Smooth muscle cell of the pulmonary artery (primary cell): ENCODE results near the gene CNPY3. TPM values are rescaled to one million over a fixed set of nuclear protein-coding genes. Genes with fewer than 3 reads are reported as not detected.

Source experiments
- total RNA-seq: library from RNA; depleted of rRNA; stranded (reverse); fragments of >200 nt; gene quantifications from 2 replicates; pipeline ENCODE4 v1.2.3, GENCODE V29; 2014

Gene CNPY3
- total RNA-seq, result 49.1 and 62.5 TPM in 2 replicates

DNA sequence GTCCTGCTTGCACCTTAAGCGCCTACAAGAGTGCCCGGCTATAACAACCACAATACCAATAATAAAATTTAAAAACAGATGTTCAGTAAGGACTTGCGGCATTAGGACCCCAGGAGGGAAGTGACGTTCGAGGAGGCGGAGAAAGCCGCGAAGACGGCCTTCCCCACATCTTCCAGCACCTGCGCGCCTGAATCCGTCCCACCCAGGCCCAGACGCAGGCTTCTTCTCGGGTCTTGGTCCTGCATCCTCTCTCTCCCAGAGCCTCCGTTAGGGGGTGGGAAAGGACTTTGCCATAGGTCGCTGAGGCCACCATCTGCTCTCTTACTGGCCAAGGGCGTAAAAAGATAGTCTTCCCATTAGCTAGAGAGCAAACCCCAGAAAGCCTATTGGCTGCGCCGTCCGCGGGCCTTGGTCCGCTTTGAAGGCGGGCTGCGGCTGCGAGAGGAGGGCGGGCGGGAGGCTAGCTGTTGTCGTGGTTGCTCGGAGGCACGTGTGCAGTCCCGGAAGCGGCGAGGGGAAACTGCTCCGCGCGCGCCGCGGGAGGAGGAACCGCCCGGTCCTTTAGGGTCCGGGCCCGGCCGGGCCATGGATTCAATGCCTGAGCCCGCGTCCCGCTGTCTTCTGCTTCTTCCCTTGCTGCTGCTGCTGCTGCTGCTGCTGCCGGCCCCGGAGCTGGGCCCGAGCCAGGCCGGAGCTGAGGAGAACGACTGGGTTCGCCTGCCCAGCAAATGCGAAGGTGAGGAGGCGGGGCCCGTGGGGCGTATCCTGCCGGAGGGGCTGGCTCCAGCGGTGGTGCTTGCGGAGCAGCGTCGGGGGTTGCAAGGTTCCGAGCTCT lies at the start of gene CNPY3:
CNPY3 (plus strand) TSS at position 495 of the 835 bp plus-strand sequence; CDS start at position 586, 91 bp downstream.

DNA sequence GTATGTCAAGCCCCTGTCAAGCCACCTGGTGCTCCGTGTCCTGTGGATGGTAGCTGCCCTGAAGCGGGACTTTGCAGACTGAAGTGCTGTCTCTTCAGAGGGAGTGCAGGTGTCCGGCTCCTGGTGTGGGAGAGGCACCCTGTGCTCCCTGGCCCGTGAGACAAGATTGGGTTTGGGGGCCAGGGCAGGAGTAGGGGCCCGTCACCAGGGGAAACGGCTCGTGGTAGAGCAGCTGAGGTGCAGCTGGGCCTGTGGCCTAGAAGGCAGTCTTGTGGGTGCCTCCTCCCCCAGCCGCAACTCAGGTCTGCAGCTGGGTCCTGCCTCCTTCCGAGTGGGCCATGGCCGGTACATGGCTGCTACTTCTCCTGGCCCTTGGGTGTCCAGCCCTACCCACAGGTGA lies 13.5 kb upstream of the CNPY3 start, which contains the start of gene PTCRA:
PTCRA (plus strand) TSS at position 322 of the 400 bp plus-strand sequence; CDS start at position 339, 17 bp downstream.

DNA sequence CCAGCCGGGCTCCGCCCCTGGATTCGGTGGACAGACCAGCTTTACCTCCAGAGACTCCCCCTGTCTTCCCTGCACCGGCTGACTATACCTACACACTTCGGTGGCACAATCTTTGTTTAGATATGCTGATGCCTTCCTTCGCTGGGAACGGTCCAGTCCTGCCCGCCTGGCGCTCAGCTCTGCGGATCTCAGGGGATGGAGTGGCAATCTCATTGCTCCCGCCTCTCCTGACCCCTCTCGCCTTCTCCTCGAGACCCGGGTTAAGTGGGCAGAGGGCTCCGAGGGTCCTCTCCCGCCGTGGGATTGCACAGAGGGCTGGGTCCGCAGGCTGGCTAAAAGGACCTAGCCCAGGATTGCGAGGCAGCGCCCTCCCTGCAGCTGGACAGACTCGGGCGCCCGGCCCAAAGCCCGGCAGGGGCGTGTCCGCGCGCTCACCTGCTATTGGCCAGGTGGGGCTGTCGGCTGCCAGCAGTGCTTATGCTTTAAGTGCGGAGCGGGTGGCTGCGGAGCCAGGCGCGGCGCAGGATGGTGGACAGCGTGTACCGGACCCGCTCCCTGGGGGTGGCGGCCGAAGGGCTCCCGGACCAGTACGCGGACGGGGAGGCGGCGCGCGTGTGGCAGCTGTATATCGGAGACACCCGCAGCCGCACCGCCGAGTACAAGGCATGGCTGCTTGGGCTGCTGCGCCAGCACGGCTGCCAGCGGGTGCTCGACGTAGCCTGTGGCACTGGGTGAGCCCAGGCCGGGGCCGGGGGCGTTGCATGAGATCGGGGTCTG lies 31.2 kb downstream of the CNPY3 start, which contains the start of gene GNMT:
GNMT (plus strand) TSS at position 512 of the 777 bp plus-strand sequence; CDS start at position 526, 14 bp downstream.

DNA sequence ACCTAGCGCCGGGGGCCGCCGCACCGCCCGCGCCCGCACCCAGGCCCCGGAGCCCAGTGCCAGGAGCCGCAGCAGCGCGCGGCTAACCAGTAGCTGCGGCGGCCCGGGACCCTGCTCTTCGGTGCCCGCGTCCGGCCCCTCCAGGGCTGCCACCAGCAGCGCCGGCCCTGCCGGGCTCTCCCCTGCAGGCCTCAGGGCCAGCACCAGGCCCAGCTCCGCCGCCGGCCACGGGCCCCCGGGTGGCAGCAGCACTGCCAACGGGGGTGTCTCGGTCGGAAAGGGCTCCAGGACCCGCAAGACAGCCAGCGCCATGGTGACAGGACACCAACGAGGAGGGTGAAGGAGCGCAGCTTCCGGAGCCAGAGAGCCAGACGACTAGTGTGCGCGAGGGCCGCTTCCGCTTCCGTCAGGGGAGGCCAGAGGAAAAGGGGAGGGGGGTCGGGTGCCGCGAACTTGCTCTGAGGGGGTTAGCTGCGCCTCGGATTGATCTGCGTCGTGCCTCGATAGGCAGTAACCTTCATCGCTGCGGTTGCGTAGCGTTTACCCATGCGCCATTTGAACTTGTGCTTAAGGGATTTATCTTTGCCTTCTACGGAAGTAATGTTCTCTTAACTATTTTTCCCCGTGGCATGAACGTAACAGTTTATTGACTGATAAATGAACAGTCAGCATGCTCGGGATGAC lies 49.7 kb downstream of the CNPY3 start, which contains the start of gene PEX6:
PEX6 (minus strand) TSS at position 343 of the 684 bp plus-strand sequence; CDS start at position 312, 31 bp downstream.

DNA sequence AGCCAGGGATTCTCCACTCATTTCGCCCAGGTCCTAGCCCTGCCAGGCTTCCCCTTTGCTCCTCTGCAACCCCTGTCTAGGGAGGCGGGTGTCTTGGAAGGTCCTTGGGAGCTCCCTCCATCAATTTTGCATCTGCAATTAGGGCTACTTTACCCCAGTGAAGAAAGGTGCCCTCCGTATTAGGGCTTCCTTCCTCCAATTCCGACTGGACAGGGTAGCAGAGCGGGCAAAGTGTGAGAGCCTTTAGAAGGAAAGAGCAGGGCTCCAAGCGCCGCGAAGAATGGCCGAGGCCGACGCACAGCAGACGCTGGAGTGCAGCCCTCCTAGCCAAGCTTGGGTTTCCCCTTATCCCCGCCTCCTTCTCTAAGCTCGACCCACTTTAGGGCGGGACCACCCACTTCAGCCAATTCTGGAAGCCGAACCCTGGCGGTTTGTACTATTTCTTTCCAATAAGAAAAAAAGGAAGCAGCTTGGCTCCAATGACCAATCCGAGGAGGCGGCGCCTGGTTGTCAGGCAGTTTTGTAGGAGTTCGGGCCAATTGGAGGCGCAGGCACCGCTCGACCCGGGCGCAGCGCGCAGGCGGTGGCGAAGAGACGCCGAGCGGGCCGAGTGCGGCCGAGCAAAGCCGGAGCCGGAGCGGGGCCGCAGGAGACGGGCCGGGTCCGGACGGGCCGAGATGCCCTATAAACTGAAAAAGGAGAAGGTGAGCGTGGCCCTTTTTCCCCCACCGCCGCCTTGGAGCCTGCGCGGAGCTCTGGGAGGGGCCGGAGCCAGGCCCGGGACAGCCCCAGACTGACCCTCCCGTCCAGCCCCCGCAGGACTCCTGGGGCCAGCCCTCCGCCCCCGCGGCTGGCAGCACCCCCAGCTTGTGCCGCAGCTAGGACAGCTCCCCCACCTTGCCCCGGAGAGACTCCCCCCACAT lies 55.0 kb downstream of the CNPY3 start, which contains the start of gene PPP2R5D:
PPP2R5D (plus strand) TSS at position 570 of the 923 bp plus-strand sequence; CDS start at position 678, 108 bp downstream.

Other genes starting within 250 kb of the CNPY3 start
- 0.50 and 0.91 TPM in 2 replicates for gene PRPH2, start 206.9 kb upstream of the CNPY3 start, total RNA-seq
- gene TBCC, start 183.4 kb upstream of the CNPY3 start, total RNA-seq, result 26.1 and 30.4 TPM in 2 replicates
- 8.0 and 8.8 TPM in 2 replicates for gene BICRAL, start 147.4 kb upstream of the CNPY3 start, total RNA-seq
- 106 and 120 TPM in 2 replicates for gene RPL7L1, start 49.9 kb upstream of the CNPY3 start, total RNA-seq
- gene PTCRA, start 13.4 kb upstream of the CNPY3 start, total RNA-seq, result not detected in 2 replicates
- gene GNMT, start 31.3 kb downstream of the CNPY3 start, total RNA-seq, result 0.13 and 0.36 TPM in 2 replicates
- gene PEX6, start 49.7 kb downstream of the CNPY3 start, total RNA-seq, result 35.5 and 61.3 TPM in 2 replicates
- 30.0 and 39.8 TPM in 2 replicates for gene PPP2R5D, start 55.1 kb downstream of the CNPY3 start, total RNA-seq
- 49.3 and 53.0 TPM in 2 replicates for gene MEA1, start 84.5 kb downstream of the CNPY3 start, total RNA-seq
- gene KLHDC3, start 84.8 kb downstream of the CNPY3 start, total RNA-seq, result 59.1 and 86.7 TPM in 2 replicates
- 57.6 and 63.3 TPM in 2 replicates for gene RRP36, start 92.1 kb downstream of the CNPY3 start, total RNA-seq
- 68.9 and 77.8 TPM in 2 replicates for gene CUL7, start 124.4 kb downstream of the CNPY3 start, total RNA-seq
- gene MRPL2, start 130.0 kb downstream of the CNPY3 start, total RNA-seq, result 16.3 and 19.5 TPM in 2 replicates
- 19.8 and 24.2 TPM in 2 replicates for gene KLC4, start 130.2 kb downstream of the CNPY3 start, total RNA-seq
- 36.5 and 85.2 TPM in 2 replicates for gene PTK7, start 146.8 kb downstream of the CNPY3 start, total RNA-seq
- gene SRF, start 241.8 kb downstream of the CNPY3 start, total RNA-seq, result 19.1 and 27.0 TPM in 2 replicates